ENCODE results near the gene SLC6A11. TPM values are rescaled to one million over a fixed set of nuclear protein-coding genes. Genes with fewer than 3 reads are reported as not detected.

Gene SLC6A11
- total and polyA plus RNA-seq, 2 of the 8 experiments (the other 6 are each of a cell fraction or from before 2014, with no cell fraction given): 0.78 to 1.5 TPM

DNA sequence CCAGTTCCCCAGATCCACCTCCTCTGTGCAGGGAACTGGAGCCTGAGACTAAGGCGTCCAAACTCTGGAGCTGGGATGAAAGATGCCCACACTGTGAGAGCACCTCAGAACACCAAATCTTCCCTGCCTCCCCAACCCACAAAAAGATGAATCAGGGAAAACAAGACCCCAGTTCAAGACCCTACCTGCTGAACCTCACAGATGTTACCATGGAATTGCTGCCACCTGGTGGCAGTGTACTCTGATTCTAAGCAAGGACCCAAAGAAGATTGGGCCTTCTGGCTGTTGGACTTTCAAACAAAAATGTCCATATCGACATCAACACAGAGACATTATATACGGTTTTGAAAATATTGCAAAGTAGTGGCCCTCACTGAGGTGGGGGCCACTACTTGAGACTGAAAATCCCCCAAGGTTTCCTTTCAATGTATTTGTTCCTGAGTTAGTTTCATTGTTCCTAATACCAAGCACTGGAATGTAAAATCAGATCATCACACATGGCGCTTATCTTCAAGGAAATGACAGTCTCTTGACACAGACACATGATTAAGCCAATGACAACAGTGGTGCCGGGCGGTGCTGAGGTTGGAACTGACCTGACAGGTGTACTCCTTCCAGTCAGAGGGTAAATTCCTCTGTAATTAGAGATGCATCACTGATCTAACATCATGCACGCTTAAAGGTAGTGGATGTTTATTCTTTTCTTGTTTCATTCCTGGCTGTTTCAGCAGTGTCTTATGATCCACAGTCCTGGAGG lies 67.6 kb downstream of the SLC6A11 start:
- no peak overlapping the region for H4K8ac ChIP-seq (ENCODE audit: extremely low read depth, insufficient read depth, low read length)
- H3K18ac ChIP-seq (ENCODE audit: extremely low read depth, low read length): no peak overlapping the region
- H3K36me3 ChIP-seq (ENCODE audit: control insufficient read depth in 2 of 4, insufficient read depth in 4 of 4, low read length in 3 of 4): no peaks in the 10 kb centered on the region
- H2AK5ac ChIP-seq (ENCODE audit: low read depth, low read length): no peak overlapping the region
- H3K4me3 ChIP-seq (ENCODE audit: extremely low read depth in 1 of 4, insufficient read depth in 2 of 4, low read depth in 3 of 4, low read length in 4 of 4): no peak overlapping the region
- CTCF ChIA-PET (ENCODE audit: partially characterized antibody): interaction anchor here (1.1 to 8.3 kb wide), 10 partner anchors 12 to 134 kb away, joined by 3 to 103 read pairs (median 7); no protein-coding TSS in a partner anchor
- no peak overlapping the region for H2BK20ac ChIP-seq (ENCODE audit: low read length)
- no peak overlapping the region for H2BK5ac ChIP-seq (ENCODE audit: low read depth, low read length)
- H4K5ac ChIP-seq (ENCODE audit: insufficient read length, low read depth, low read length): no peak overlapping the region
- FAIRE-seq (peak; percentile 88), DNase-seq (ENCODE audit: low read depth in 1 of 2, low spot score in 2 of 2) (peak in 1 of 2 experiments; percentile 61)
- no peak overlapping the region for H3K14ac ChIP-seq (ENCODE audit: insufficient read length)
- H2BK15ac ChIP-seq (ENCODE audit: low read length): no peak overlapping the region
- WGBS, 2 experiments (ENCODE audit: extremely low coverage in 1 of 2, insufficient coverage in 1 of 2, insufficient read length in 1 of 2, insufficient replicate concordance in 2 of 2, low coverage in 1 of 2, low lambda C conversion rate in 2 of 2, missing lambda C conversion rate in 1 of 2): 82% methylated on average over 7 of the region's 7 CpGs; no CpG with 5 or more reads in 1 of the 2 experiments
- no peak overlapping the region for H3K4me2 ChIP-seq (ENCODE audit: insufficient read depth in 1 of 2, low read depth in 2 of 2, low read length in 2 of 2)
- no peak overlapping the region for H3K56ac ChIP-seq (replicated peaks; ENCODE audit: insufficient read length, low read depth, low read length)
- H3K79me2 ChIP-seq (ENCODE audit: control insufficient read depth in 1 of 2, insufficient read depth in 2 of 2, low read length in 2 of 2): no peaks in the 10 kb centered on the region
- no peaks in the 10 kb centered on the region; the same call in 1 of the 2 replicates for H3K79me1 ChIP-seq (ENCODE audit: low read depth, low read length)
- no peak overlapping the region for H3K9ac ChIP-seq (replicated peaks in 1 of 4; ENCODE audit: extremely low read depth in 1 of 4, low read depth in 3 of 4, low read length in 3 of 4)
- H2BK12ac ChIP-seq (ENCODE audit: low read depth, low read length): no peak overlapping the region
- no peak overlapping the region for H2BK120ac ChIP-seq (replicated peaks; ENCODE audit: low read depth, low read length)
- no peaks in the 10 kb centered on the region for H3K9me3 ChIP-seq (ENCODE audit: insufficient read depth in 2 of 2, low read depth in 1 of 2, low read length in 1 of 2)
- H3K27me3 ChIP-seq (replicated peaks in 1 of 4; ENCODE audit: control insufficient read depth in 3 of 4, extremely low read depth in 1 of 4, insufficient read depth in 3 of 4, low read length in 3 of 4): peaks cover 0 to 15% (median 10%) of the 10 kb centered on the region in 4 experiments; a peak in 6 of 7 replicates
- POLR2A ChIA-PET (ENCODE audit: partially characterized antibody): no interaction called here
- no peak overlapping the region for H4K91ac ChIP-seq (replicated peaks; ENCODE audit: insufficient read length, low read length)
- H3K27ac ChIP-seq (ENCODE audit: low read depth, low read length): no peak overlapping the region
- no peak overlapping the region for H2AFZ ChIP-seq (ENCODE audit: low read length)
- H3K4ac ChIP-seq (replicated peaks; ENCODE audit: insufficient read length, low read depth, low read length): no peak overlapping the region
- H3K23me2 ChIP-seq (ENCODE audit: low read depth, low read length): peaks cover 4% of the 10 kb centered on the region; the same call in 1 of the 2 replicates
- no peaks in the 10 kb centered on the region; a peak in 1 of 7 replicates for H3K4me1 ChIP-seq (replicated peaks in 1 of 4; ENCODE audit: control insufficient read depth in 3 of 4, insufficient read depth in 4 of 4, low read length in 3 of 4)
- H4K20me1 ChIP-seq (replicated peaks in 1 of 2; ENCODE audit: control insufficient read depth in 1 of 2, insufficient read depth in 2 of 2, low read length in 2 of 2): no peaks in the 10 kb centered on the region
- H3K23ac ChIP-seq (ENCODE audit: insufficient read length): no peak overlapping the region
- TF ChIP-seq PHF8 (conservative IDR thresholded peaks at IDR 0.05; ENCODE audit: low read depth, low read length) (no peak), YY1 (IDR thresholded peaks at IDR 0.05; ENCODE audit: low read depth, low read length) (no peak), RAD21 (IDR thresholded peaks at IDR 0.05 in 1 of 2, conservative IDR thresholded peaks at IDR 0.05 in 1 of 2; ENCODE audit: low read depth in 2 of 2, low read length in 2 of 2) (peak; percentile 70 to 76), RFX5 (IDR thresholded peaks at IDR 0.05; ENCODE audit: borderline replicate concordance, low read depth, low read length) (no peak), SIX5 (IDR thresholded peaks at IDR 0.05; ENCODE audit: low read depth, low read length) (no peak), CREB1 (IDR thresholded peaks at IDR 0.05) (no peak)
- TF ChIP-seq, protein P1, sequence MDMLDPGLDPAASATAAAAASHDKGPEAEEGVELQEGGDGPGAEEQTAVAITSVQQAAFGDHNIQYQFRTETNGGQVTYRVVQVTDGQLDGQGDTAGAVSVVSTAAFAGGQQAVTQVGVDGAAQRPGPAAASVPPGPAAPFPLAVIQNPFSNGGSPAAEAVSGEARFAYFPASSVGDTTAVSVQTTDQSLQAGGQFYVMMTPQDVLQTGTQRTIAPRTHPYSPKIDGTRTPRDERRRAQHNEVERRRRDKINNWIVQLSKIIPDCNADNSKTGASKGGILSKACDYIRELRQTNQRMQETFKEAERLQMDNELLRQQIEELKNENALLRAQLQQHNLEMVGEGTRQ (IDR thresholded peaks at IDR 0.05; ENCODE audit: low read length): no peak
- TF ChIP-seq, protein P2, sequence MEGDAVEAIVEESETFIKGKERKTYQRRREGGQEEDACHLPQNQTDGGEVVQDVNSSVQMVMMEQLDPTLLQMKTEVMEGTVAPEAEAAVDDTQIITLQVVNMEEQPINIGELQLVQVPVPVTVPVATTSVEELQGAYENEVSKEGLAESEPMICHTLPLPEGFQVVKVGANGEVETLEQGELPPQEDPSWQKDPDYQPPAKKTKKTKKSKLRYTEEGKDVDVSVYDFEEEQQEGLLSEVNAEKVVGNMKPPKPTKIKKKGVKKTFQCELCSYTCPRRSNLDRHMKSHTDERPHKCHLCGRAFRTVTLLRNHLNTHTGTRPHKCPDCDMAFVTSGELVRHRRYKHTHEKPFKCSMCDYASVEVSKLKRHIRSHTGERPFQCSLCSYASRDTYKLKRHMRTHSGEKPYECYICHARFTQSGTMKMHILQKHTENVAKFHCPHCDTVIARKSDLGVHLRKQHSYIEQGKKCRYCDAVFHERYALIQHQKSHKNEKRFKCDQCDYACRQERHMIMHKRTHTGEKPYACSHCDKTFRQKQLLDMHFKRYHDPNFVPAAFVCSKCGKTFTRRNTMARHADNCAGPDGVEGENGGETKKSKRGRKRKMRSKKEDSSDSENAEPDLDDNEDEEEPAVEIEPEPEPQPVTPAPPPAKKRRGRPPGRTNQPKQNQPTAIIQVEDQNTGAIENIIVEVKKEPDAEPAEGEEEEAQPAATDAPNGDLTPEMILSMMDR (IDR thresholded peaks at IDR 0.05; ENCODE audit: control extremely low read depth in 1 of 3, insufficient read depth in 1 of 3, low read depth in 1 of 3, low read length in 3 of 3): peak in 2 of 3 experiments; percentile 66 to 68; a peak in 3 of 4 replicates

Measured in H1 (cell line).